HEK293 (cell line): ENCODE results near the gene LTBP1.

Experiments
- CTCF ChIP-seq: fragments of 450-650 bp; formaldehyde crosslinking; IDR thresholded peaks from 2 replicates; pipeline ENCODE4 v1.5.1; 2016; ENCODE audit warnings: missing biosample characterization, missing genetic modification characterization
- ELK4 ChIP-seq: IDR thresholded peaks from 2 replicates; pipeline ENCODE4 v1.6.1; 2011; ENCODE audit warnings: mild to moderate bottlenecking, low read depth, low read length, borderline replicate concordance
- GLIS1 ChIP-seq: fragments of 450-650 bp; formaldehyde crosslinking; IDR thresholded peaks from 2 replicates; pipeline ENCODE4 v1.5.1; 2016; ENCODE audit warnings: missing biosample characterization, missing genetic modification characterization
- HOXC10 ChIP-seq: sonication (generic); formaldehyde crosslinking; IDR thresholded peaks from 2 replicates; pipeline ENCODE4 v1.8.1; 2023; ENCODE audit warnings: mild to moderate bottlenecking, missing genetic modification reagents
- HOXD13 ChIP-seq: sonication (generic); formaldehyde crosslinking; IDR thresholded peaks from 2 replicates; pipeline ENCODE4 v1.8.0; 2022; ENCODE audit warnings: missing genetic modification reagents, borderline replicate concordance
- INSM2 ChIP-seq: fragments of 450-650 bp; formaldehyde crosslinking; IDR thresholded peaks from 2 replicates; pipeline ENCODE4 v1.5.1; 2016; ENCODE audit warnings: missing biosample characterization, missing genetic modification characterization
- KLF7 ChIP-seq: fragments of 450-650 bp; formaldehyde crosslinking; IDR thresholded peaks from 2 replicates; pipeline ENCODE4 v1.5.1; 2016; ENCODE audit warnings: missing biosample characterization, missing genetic modification characterization, borderline replicate concordance
- SCRT1 ChIP-seq: fragments of 450-650 bp; formaldehyde crosslinking; IDR thresholded peaks from 2 replicates; pipeline ENCODE4 v1.5.1; 2016; ENCODE audit warnings: missing biosample characterization, missing genetic modification characterization, borderline replicate concordance
- ZBTB20 ChIP-seq: fragments of 450-650 bp; formaldehyde crosslinking; IDR thresholded peaks from 2 replicates; pipeline ENCODE4 v1.5.1; 2016; ENCODE audit warnings: missing biosample characterization, missing genetic modification characterization
- ZBTB48 ChIP-seq: fragments of 450-650 bp; formaldehyde crosslinking; IDR thresholded peaks from 2 replicates; pipeline ENCODE4 v1.5.1; 2016; ENCODE audit warnings: missing biosample characterization, missing genetic modification characterization
- ZFP41 ChIP-seq: fragments of 450-650 bp; formaldehyde crosslinking; IDR thresholded peaks from 2 replicates; pipeline ENCODE4 v1.5.1; 2016; ENCODE audit warnings: missing biosample characterization, missing genetic modification characterization, borderline replicate concordance
- ZNF214 ChIP-seq: fragments of 450-650 bp; formaldehyde crosslinking; IDR thresholded peaks from 2 replicates; pipeline ENCODE4 v1.5.1; 2017; ENCODE audit warnings: missing biosample characterization, mild to moderate bottlenecking, missing genetic modification characterization, borderline replicate concordance
- ZNF223 ChIP-seq: fragments of 450-650 bp; formaldehyde crosslinking; IDR thresholded peaks from 2 replicates; pipeline ENCODE4 v1.5.1; 2016; ENCODE audit warnings: missing biosample characterization, missing genetic modification characterization
- ZNF335 ChIP-seq: fragments of 450-650 bp; formaldehyde crosslinking; conservative IDR thresholded peaks from 2 replicates; pipeline ENCODE4 v1.5.1; 2016; ENCODE audit warnings: missing biosample characterization, missing genetic modification characterization
- ZNF426 ChIP-seq: fragments of 450-650 bp; formaldehyde crosslinking; IDR thresholded peaks from 2 replicates; pipeline ENCODE4 v1.5.1; 2017; ENCODE audit warnings: missing biosample characterization, missing genetic modification characterization, mild to moderate bottlenecking, inconsistent platforms, moderate library complexity
- ZNF513 ChIP-seq: fragments of 450-650 bp; IDR thresholded peaks from 2 replicates; pipeline ENCODE4 v1.5.1; 2018; ENCODE audit warnings: missing biosample characterization, missing genetic modification characterization
- ZNF561 ChIP-seq: fragments of 450-650 bp; IDR thresholded peaks from 2 replicates; pipeline ENCODE4 v1.5.1; 2018; ENCODE audit warnings: missing biosample characterization, missing genetic modification characterization, borderline replicate concordance
- ZNF596 ChIP-seq: fragments of 450-650 bp; IDR thresholded peaks from 2 replicates; pipeline ENCODE4 v1.5.0; 2018; ENCODE audit warnings: missing biosample characterization, mild to moderate bottlenecking, missing genetic modification characterization, moderate library complexity
- ZNF645 ChIP-seq: fragments of 450-650 bp; formaldehyde crosslinking; IDR thresholded peaks from 2 replicates; pipeline ENCODE4; 2016; ENCODE audit warnings: missing biosample characterization, missing genetic modification characterization
- ZNF677 ChIP-seq: fragments of 450-650 bp; IDR thresholded peaks from 2 replicates; pipeline ENCODE4 v1.5.0; 2018; ENCODE audit warnings: missing biosample characterization, mild to moderate bottlenecking, missing genetic modification characterization, moderate library complexity
- ZSCAN18 ChIP-seq: fragments of 450-650 bp; formaldehyde crosslinking; IDR thresholded peaks from 2 replicates; pipeline ENCODE4 v1.5.1; 2016; ENCODE audit warnings: missing biosample characterization, missing genetic modification characterization
- ZSCAN30 ChIP-seq: fragments of 450-650 bp; IDR thresholded peaks from 2 replicates; pipeline ENCODE4 v1.5.1; 2018; ENCODE audit warnings: missing biosample characterization, mild to moderate bottlenecking, missing genetic modification characterization, moderate library complexity
- TF ChIP-seq, protein P1 (sequence below): fragments of 450-650 bp; formaldehyde crosslinking; conservative IDR thresholded peaks from 2 replicates; pipeline ENCODE4 v1.5.1; 2016; ENCODE audit warnings: low read depth, missing biosample characterization, missing genetic modification characterization

The LTBP1 gene

GRCh38 chr2:33291278-33292013 is 344.7 kb downstream of the LTBP1 start (continued):
- peak; percentile 93 for TF ChIP-seq INSM2
- TF ChIP-seq ZNF223 (tag by site-specific recombination): no peak
- TF ChIP-seq CTCF (tag by site-specific recombination): no peak
- TF ChIP-seq ZNF596 (tag by site-specific recombination): no peak
- TF ChIP-seq ZNF677 (tag by site-specific recombination): no peak
- no peak for TF ChIP-seq ZFP41 (tag by site-specific recombination)
- TF ChIP-seq ZNF561: peak; percentile 31; the same call in 1 of the 2 replicates
- TF ChIP-seq ZNF645 (tag by site-specific recombination): no peak
- no peak for TF ChIP-seq ZNF513 (tag by site-specific recombination)
- TF ChIP-seq ZNF335 (tag by site-specific recombination): no peak
- TF ChIP-seq ZSCAN30 (tag by site-specific recombination): no peak
- no peak for TF ChIP-seq ZSCAN18 (tag by site-specific recombination)
- TF ChIP-seq SCRT1 (tag by site-specific recombination): peak; percentile 60; the same call in 1 of the 2 replicates
- TF ChIP-seq ZBTB48 (tag by site-specific recombination): no peak
- no peak for TF ChIP-seq ELK4
- TF ChIP-seq ZBTB20 (tag by site-specific recombination): no peak
- no peak for TF ChIP-seq ZNF426
- no peak for TF ChIP-seq HOXD13 (CRISPR knock-in tag)
- peak; percentile 23; the same call in 1 of the 2 replicates for TF ChIP-seq GLIS1 (tag by site-specific recombination)
- TF ChIP-seq KLF7 (tag by site-specific recombination): no peak
- TF ChIP-seq HOXC10 (CRISPR knock-in tag): no peak
- no peak for TF ChIP-seq ZNF214 (tag by site-specific recombination)
- TF ChIP-seq, protein P1, sequence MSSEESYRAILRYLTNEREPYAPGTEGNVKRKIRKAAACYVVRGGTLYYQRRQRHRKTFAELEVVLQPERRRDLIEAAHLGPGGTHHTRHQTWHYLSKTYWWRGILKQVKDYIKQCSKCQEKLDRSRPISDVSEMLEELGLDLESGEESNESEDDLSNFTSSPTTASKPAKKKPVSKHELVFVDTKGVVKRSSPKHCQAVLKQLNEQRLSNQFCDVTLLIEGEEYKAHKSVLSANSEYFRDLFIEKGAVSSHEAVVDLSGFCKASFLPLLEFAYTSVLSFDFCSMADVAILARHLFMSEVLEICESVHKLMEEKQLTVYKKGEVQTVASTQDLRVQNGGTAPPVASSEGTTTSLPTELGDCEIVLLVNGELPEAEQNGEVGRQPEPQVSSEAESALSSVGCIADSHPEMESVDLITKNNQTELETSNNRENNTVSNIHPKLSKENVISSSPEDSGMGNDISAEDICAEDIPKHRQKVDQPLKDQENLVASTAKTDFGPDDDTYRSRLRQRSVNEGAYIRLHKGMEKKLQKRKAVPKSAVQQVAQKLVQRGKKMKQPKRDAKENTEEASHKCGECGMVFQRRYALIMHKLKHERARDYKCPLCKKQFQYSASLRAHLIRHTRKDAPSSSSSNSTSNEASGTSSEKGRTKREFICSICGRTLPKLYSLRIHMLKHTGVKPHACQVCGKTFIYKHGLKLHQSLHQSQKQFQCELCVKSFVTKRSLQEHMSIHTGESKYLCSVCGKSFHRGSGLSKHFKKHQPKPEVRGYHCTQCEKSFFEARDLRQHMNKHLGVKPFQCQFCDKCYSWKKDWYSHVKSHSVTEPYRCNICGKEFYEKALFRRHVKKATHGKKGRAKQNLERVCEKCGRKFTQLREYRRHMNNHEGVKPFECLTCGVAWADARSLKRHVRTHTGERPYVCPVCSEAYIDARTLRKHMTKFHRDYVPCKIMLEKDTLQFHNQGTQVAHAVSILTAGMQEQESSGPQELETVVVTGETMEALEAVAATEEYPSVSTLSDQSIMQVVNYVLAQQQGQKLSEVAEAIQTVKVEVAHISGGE: no peak
